Thymus (tissue), 11 donors: Measurements from ENCODE around the gene NR5A1. TPM values are rescaled to one million over a fixed set of nuclear protein-coding genes. Genes with fewer than 3 reads are reported as not detected.

Experiments
- DNase-seq, 9 donors: peaks; one replicate each; pipeline ENCODE4 v3.0.0-alpha.2; 2013; ENCODE audit warnings: low spot score in 9 of 9, low read depth in 6 of 9, missing footprints in 1 of 9
- H3K27ac ChIP-seq, 2 donors: one replicate each; pipeline ENCODE4 v1.5.1; 2013; ENCODE audit warnings: control low read depth in 1 of 2, low read depth in 1 of 2, low read length in 1 of 2, mild to moderate bottlenecking in 1 of 2, moderate library complexity in 1 of 2
- H3K27me3 ChIP-seq, 2 donors: one replicate each; pipeline ENCODE4 v1.5.1; 2013; ENCODE audit warnings: low read length in 1 of 2; ENCODE audit not compliant: control insufficient read depth in 2 of 2, insufficient read depth in 1 of 2
- H3K36me3 ChIP-seq, 2 donors: one replicate each; pipeline ENCODE4 v1.5.1; 2013; ENCODE audit warnings: low read length in 1 of 2, mild to moderate bottlenecking in 1 of 2, moderate library complexity in 1 of 2; ENCODE audit not compliant: control insufficient read depth in 2 of 2, insufficient read depth in 2 of 2
- H3K4me1 ChIP-seq, 2 donors: one replicate each; pipeline ENCODE4 v1.5.1; 2013; ENCODE audit warnings: low read length in 2 of 2; ENCODE audit not compliant: control insufficient read depth in 2 of 2, insufficient read depth in 2 of 2
- H3K4me3 ChIP-seq, 2 donors: one replicate each; pipeline ENCODE4 v1.5.1; 2013; ENCODE audit warnings: low read length in 2 of 2, control low read depth in 1 of 2, mild to moderate bottlenecking in 1 of 2
- H3K9me3 ChIP-seq, 2 donors: one replicate each; pipeline ENCODE4 v1.5.1; 2013; ENCODE audit warnings: low read length in 1 of 2, mild to moderate bottlenecking in 1 of 2; ENCODE audit not compliant: control insufficient read depth in 2 of 2, insufficient read depth in 1 of 2
- WGBS: extraction: QIAGEN DNeasy Blood & Tissue Kit; methylation state at CpG from one replicate; pipeline ENCODE4 v1.1.7; 2013; 5-methylcytosine and 5-hydroxymethylcytosine counted together
- polyA plus RNA-seq: library from polyadenylated mRNA; stranded (reverse); fragments of 200-250 nt; gene quantifications from one replicate; pipeline ENCODE4 v1.2.3, GENCODE V29; 2013
- total RNA-seq: library from RNA; stranded (reverse); fragments of 120-200 nt; gene quantifications from one replicate; pipeline ENCODE4 v1.2.4, GENCODE V29; 2013
- donor health status: healthy.

The NR5A1 gene
- total and polyA plus RNA-seq, 2 donors: 0.46 to 0.52 TPM

DNA sequence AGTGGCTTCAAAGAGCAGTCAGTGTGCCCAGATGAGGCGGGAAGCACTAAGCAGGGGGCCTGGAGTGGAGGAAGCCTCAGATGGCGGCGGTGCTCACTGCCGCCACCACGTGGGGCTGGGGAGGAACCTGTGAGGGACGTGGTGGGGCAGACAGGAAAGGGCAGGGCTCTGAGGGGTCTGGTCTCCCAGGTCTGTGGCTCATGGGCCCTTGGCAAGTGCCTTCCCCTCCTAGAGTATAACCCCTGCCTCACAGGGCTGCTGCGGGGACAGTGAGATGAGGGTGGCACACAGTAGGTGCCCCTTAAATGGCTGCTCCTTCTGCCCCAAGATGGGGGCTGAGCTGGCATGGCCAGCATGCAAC, 26.6 kb downstream of the NR5A1 start:
- peaks cover 0 to 5% of the 10 kb centered on the region in 2 donors for H3K4me1 ChIP-seq
- no peaks in the 10 kb centered on the region for H3K36me3 ChIP-seq
- no peak overlapping the region for H3K27ac ChIP-seq
- no peak overlapping the region for H3K4me3 ChIP-seq
- H3K27me3 ChIP-seq: peaks cover 18 to 77% of the 10 kb centered on the region in 2 donors
- 28% methylated on average over 7 of the region's 7 CpGs for WGBS
- DNase-seq: peak in 2 of 9 donors; percentile 32 to 48
- H3K9me3 ChIP-seq: peaks cover 0 to 3% of the 10 kb centered on the region in 2 donors

- 93% methylated on average over 6 of the region's 6 CpGs for WGBS
- H3K27ac ChIP-seq: no peak overlapping the region
- H3K4me3 ChIP-seq: no peak overlapping the region
- no peak for DNase-seq
- H3K36me3 ChIP-seq: no peaks in the 10 kb centered on the region
- peaks cover 0 to 3% of the 10 kb centered on the region in 2 donors for H3K9me3 ChIP-seq
- H3K27me3 ChIP-seq: peaks cover 18 to 77% of the 10 kb centered on the region in 2 donors
- H3K4me1 ChIP-seq: peaks cover 0 to 5% of the 10 kb centered on the region in 2 donors
Observed at GRCh38 chr9:124479947-124480620, 27.1 kb downstream of the NR5A1 start.

GRCh38 chr9:124479371-124479770, 27.8 kb downstream of the NR5A1 start:
- Histone ChIP-seq H3K36me3 (no peaks in the 10 kb centered on the region), H3K4me3 (no peak overlapping the region), H3K9me3 (peaks cover 0 to 3% of the 10 kb centered on the region in 2 donors), H3K4me1 (peaks cover 0 to 5% of the 10 kb centered on the region in 2 donors), H3K27me3 (peaks cover 18 to 75% of the 10 kb centered on the region in 2 donors), H3K27ac (no peak overlapping the region)
- no peak for DNase-seq
- 96% methylated on average over 16 of the region's 16 CpGs for WGBS

GRCh38 chr9:124478354-124478753, 28.8 kb downstream of the NR5A1 start:
- Histone ChIP-seq H3K4me1 (peaks cover 0 to 5% of the 10 kb centered on the region in 2 donors), H3K9me3 (peaks cover 0 to 3% of the 10 kb centered on the region in 2 donors), H3K4me3 (no peak overlapping the region), H3K27me3 (peaks cover 18 to 72% of the 10 kb centered on the region in 2 donors), H3K36me3 (no peaks in the 10 kb centered on the region), H3K27ac (no peak overlapping the region)
- 87% methylated on average over 12 of the region's 12 CpGs for WGBS
- no peak for DNase-seq

- H3K9me3 ChIP-seq: peaks cover 0 to 3% of the 10 kb centered on the region in 2 donors
- peaks cover 18 to 68% of the 10 kb centered on the region in 2 donors for H3K27me3 ChIP-seq
- H3K4me1 ChIP-seq: peaks cover 0 to 5% of the 10 kb centered on the region in 2 donors
Observed at GRCh38 chr9:124477648-124478285, 29.4 kb downstream of the NR5A1 start.

GRCh38 chr9:124477211-124477647, 30.0 kb downstream of the NR5A1 start:
- no peak overlapping the region for H3K27ac ChIP-seq
- peaks cover 0 to 3% of the 10 kb centered on the region in 2 donors for H3K9me3 ChIP-seq
- H3K36me3 ChIP-seq: no peaks in the 10 kb centered on the region
- DNase-seq: peak in 1 of 9 donors; percentile 17
- 42% methylated on average over 19 of the region's 19 CpGs for WGBS
- H3K27me3 ChIP-seq: peaks cover 18 to 64% of the 10 kb centered on the region in 2 donors
- no peak overlapping the region for H3K4me3 ChIP-seq
- H3K4me1 ChIP-seq: peaks cover 0 to 5% of the 10 kb centered on the region in 2 donors

More at GRCh38 chr9:124477648-124478285, 29.4 kb downstream of the NR5A1 start:
- WGBS: 17% methylated on average over 53 of the region's 53 CpGs
- DNase-seq: peak in 1 of 9 donors; percentile 39
- H3K27ac ChIP-seq: no peak overlapping the region
- peak overlapping the region in 1 of 2 donors; percentile 5 for H3K4me3 ChIP-seq
- H3K36me3 ChIP-seq: no peaks in the 10 kb centered on the region

DNA sequence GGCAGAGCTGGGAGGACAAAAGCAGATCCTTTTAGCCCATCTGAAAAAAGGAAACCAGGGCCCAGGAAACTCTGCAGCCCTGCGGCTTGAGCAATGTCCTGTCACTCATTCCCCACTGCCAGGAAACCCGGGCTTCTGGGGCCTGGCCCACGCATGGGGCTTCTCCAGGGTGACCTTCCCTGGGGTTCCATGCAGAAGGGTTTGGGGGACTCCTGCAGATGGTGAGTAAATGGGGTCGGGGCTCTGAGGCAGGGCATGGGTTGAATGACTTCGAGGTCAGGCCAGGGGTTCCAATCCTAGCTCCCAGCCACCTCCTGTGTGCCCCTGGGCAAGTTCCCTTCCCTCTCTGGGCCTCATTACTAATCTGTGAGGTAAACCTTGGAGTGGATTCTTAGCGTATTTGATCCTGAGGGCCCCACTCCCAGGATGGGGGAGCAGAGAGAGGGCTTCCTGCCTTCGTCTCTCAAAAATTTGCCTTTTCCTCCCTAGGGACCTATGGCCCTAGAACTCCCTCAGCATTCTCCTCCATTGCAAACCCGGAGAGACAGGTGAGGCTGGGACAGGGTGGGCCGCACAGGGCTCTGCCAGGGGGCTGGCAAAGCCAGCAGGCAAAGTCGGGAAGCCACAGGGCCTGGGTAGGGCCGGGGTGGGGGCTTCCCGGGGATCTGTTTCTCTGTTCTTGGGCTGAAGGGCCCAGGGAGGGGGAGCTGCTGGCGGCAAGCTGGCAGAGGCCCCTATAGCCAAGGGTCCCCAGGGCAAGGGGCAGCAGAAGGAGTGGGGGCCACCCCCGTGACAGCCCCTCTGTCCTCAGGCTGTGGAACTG, 31.1 kb downstream of the NR5A1 start:
- no peak for DNase-seq
- H3K36me3 ChIP-seq: no peaks in the 10 kb centered on the region
- WGBS: 89% methylated on average over 14 of the region's 14 CpGs
- peaks cover 18 to 54% of the 10 kb centered on the region in 2 donors for H3K27me3 ChIP-seq
- no peaks in the 10 kb centered on the region for H3K9me3 ChIP-seq
- no peak overlapping the region for H3K4me3 ChIP-seq
- peaks cover 0 to 5% of the 10 kb centered on the region in 2 donors for H3K4me1 ChIP-seq
- H3K27ac ChIP-seq: no peak overlapping the region

GRCh38 chr9:124475158-124475867, 31.9 kb downstream of the NR5A1 start:
- H3K36me3 ChIP-seq: no peaks in the 10 kb centered on the region
- DNase-seq: no peak
- H3K4me3 ChIP-seq: no peak overlapping the region
- H3K27ac ChIP-seq: no peak overlapping the region
- peaks cover 18 to 50% of the 10 kb centered on the region in 2 donors for H3K27me3 ChIP-seq
- no peaks in the 10 kb centered on the region for H3K9me3 ChIP-seq
- H3K4me1 ChIP-seq: peaks cover 0 to 5% of the 10 kb centered on the region in 2 donors
- 85% methylated on average over 21 of the region's 21 CpGs for WGBS
